ENCODE results near the gene ASTN2. TPM values are rescaled to one million over a fixed set of nuclear protein-coding genes. Genes with fewer than 3 reads are reported as not detected.

Gene ASTN2
- total RNA-seq, 1 experiment from 2014 or later = 7.4 TPM

DNA sequence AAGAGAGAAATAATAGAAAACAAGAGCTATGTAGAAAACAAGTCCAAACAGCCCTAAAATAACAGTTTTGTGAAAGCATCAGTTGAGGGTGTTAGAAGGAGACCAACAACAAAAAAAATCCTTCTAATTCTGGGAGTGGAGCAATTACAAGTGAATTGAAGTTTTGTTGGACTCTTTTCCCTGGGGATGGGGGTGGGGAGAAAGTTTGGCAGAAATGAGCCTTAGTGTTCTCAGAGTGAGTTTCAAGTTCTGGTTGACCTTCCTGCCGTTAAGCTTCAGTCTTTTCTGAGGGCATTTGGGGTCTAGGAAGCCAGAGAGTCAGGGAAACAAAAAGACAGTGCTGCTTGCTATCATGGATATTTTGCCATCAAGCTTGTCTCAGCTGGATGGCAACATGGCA, 834.0 kb downstream of the ASTN2 start:
- H3K36me3 ChIP-seq (replicated peaks; ENCODE audit: control insufficient read depth, insufficient read depth, low read length) = no peaks in the 10 kb centered on the region

DNA sequence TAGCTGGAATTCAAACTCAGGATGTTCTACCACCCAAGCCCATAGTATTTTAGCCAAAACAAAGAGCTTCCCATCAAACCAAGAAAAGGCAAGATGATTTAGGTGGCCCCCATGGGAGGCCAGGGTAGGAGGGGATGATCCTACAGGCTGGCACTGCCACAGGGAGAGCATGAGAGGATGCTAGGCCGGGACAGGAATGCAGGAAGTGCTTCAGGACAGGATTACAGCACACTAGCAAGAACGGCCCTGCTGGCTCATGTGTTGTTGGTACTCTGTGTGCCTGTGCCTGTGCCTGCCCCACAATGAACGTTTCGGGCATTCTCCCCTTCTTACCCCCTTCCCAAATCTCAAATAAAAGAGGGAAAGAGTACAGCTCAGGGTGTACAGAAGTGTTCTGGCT, 838.5 kb downstream of the ASTN2 start:
- Histone ChIP-seq H3K27me3 (ENCODE audit: control insufficient read depth, insufficient read depth, low read length) (no peaks in the 10 kb centered on the region), H3K4me3 (ENCODE audit: insufficient read depth, low read depth, low read length) (no peak overlapping the region), H3K36me3 (replicated peaks; ENCODE audit: control insufficient read depth, insufficient read depth, low read length) (no peaks in the 10 kb centered on the region)
- no peak for DNase-seq

More for the DNA sequence above, 834.0 kb downstream of the ASTN2 start:
- H3K4me3 ChIP-seq (ENCODE audit: insufficient read depth, low read depth, low read length) = no peak overlapping the region
- H3K27me3 ChIP-seq (ENCODE audit: control insufficient read depth, insufficient read depth, low read length) = no peaks in the 10 kb centered on the region
- no peak for DNase-seq

DNA sequence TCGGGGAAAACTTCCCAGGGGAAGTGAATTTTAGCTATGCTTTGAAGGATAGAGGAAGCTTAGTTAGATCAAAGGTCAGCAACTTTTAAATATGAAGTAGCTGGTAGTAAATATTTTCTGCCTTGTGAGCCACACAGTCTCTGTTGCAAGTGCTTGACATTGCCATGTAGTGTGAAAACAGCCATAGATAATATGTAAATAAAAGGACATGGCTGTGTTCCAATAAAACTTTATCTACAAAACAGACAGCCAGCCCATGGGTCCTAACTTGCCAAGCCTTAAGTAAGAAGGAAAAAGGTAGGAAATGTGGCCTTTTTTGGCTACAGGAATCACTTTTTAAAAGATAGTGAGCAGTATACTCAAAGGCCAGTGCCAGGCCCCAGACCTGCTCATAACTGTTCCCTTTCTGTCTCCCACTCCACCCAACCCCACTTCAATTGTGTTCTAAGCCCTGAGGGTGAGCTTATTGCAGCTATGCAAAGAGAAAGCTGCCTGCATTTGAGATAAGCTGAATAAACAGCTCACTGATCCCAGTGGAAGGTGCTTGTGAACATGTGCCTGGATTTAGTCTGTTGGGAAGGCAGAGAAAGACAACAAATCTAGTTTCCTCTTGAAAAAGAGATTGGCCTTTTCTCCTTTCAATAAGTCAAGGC, 840.7 kb downstream of the ASTN2 start:
- Histone ChIP-seq H3K27me3 (ENCODE audit: control insufficient read depth, insufficient read depth, low read length) (no peaks in the 10 kb centered on the region), H3K36me3 (replicated peaks; ENCODE audit: control insufficient read depth, insufficient read depth, low read length) (no peaks in the 10 kb centered on the region), H3K4me3 (ENCODE audit: insufficient read depth, low read depth, low read length) (no peak overlapping the region)
- no peak for DNase-seq

DNA sequence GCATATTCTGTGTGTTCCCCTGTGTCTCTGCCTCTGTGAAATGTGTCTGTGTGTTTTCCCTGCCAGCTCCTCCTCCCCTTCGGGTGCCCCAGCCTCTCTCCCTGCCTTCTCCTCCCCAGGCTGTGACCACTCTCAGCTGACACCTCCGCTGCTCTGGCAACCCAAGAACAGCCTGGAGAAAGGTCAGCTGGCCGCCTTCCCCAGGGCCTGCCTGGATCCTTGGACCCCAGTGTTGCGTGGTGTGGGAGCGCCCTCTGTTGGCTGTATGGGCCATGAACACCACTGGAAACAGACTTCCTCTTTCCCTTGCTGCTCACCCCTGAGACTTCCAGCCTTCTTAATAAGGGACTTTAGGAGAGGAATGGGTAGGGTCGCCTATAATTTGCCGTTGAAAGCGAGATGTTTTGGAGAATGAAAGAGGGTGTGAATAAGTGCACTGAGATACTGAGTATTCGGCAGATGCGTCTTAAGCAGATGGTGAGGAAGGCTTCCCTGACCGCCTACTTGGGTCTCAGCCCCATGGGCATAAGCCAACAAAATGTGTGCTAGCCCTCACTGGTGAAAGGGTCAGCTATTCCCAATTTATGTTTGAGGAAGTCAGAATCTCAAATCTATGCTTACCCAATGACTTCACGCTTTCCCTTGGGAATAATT, 842.6 kb downstream of the ASTN2 start:
- H3K36me3 ChIP-seq (replicated peaks; ENCODE audit: control insufficient read depth, insufficient read depth, low read length) = no peaks in the 10 kb centered on the region
- H3K4me3 ChIP-seq (ENCODE audit: insufficient read depth, low read depth, low read length) = no peak overlapping the region
- H3K27me3 ChIP-seq (ENCODE audit: control insufficient read depth, insufficient read depth, low read length) = no peaks in the 10 kb centered on the region
- DNase-seq = peak; percentile 88

DNA sequence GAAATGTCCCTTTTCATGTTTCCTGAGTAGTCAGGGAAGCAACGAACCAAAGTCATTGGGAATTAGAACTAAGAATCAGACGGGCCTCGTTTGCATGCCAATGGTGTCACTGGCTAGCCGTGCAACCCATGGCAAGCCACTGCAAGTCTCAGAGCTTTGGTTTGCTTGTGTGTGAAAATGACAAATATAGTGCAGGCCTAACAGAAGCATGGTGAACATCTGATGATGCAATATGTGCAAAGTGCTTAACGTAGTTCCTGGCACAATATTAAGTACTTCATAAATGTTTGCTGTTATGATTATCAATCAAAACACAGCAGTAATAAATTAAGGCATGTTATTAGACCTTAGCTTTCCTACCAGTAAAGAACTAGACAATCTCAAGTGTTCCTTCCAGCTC, 845.7 kb downstream of the ASTN2 start:
- no peak for DNase-seq
- Histone ChIP-seq H3K36me3 (replicated peaks; ENCODE audit: control insufficient read depth, insufficient read depth, low read length) (no peaks in the 10 kb centered on the region), H3K27me3 (ENCODE audit: control insufficient read depth, insufficient read depth, low read length) (no peaks in the 10 kb centered on the region), H3K4me3 (ENCODE audit: insufficient read depth, low read depth, low read length) (no peak overlapping the region)

DNA sequence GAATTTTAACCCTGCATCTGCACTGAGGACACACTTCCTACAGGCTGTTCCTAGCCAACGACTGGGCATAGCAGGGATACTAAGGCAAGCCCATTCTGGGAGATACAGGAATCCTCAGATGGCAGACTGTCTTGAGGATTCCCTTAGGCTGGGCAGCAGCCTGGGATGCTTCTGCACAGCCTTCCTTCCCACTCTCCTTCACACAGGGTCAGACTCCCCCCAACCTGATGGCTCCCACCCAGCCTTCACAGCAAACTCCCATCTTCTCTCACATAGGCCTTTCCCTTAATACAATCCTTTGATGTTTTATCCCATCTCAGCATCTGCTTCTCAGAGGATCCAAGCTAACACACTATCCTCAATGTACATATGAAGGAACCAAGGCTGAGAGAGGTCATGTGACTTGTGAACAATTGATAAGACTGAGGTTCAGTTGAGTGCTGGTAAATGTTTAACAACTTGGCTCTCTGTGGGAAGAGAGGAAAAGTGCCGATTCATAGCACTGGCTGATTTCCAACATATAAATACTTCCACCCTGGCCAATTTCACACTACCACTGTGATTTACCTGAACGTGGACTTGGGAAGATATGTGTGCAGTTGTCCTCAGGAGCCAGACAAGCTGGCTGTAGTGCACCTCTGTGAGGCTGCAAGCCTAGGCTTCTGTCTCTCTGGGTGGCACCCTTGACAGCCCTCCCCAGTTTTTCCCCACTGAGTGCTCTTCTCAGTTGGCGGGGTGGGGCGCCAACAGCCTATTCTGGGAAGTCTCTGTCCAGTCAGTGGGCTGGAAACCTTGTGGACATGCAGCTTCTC, 848.0 kb downstream of the ASTN2 start:
- Histone ChIP-seq H3K36me3 (replicated peaks; ENCODE audit: control insufficient read depth, insufficient read depth, low read length) (no peaks in the 10 kb centered on the region), H3K27me3 (ENCODE audit: control insufficient read depth, insufficient read depth, low read length) (no peaks in the 10 kb centered on the region), H3K4me3 (ENCODE audit: insufficient read depth, low read depth, low read length) (no peak overlapping the region)
- DNase-seq = no peak

DNA sequence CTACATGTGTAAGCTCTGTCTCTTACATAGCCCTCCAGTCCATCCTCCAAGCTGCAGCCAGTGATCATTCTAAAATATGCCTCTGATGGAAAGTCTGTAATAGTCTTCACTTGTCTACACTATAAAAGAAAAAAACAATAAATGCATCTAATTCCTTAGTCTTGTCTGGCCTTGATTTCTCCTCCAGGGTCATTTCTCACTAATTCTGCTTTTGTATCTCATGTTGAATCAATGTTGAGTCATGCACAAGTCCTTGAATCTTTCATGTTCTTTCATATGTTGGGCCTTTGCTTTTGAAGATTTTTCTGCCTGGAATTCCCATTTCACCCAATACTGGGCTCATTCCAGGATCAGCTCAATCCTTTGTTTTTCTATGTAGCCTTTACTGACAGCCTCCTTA, 848.9 kb downstream of the ASTN2 start:
- no peak for DNase-seq
- Histone ChIP-seq H3K4me3 (ENCODE audit: insufficient read depth, low read depth, low read length) (no peak overlapping the region), H3K36me3 (replicated peaks; ENCODE audit: control insufficient read depth, insufficient read depth, low read length) (no peaks in the 10 kb centered on the region), H3K27me3 (ENCODE audit: control insufficient read depth, insufficient read depth, low read length) (no peaks in the 10 kb centered on the region)

DNA sequence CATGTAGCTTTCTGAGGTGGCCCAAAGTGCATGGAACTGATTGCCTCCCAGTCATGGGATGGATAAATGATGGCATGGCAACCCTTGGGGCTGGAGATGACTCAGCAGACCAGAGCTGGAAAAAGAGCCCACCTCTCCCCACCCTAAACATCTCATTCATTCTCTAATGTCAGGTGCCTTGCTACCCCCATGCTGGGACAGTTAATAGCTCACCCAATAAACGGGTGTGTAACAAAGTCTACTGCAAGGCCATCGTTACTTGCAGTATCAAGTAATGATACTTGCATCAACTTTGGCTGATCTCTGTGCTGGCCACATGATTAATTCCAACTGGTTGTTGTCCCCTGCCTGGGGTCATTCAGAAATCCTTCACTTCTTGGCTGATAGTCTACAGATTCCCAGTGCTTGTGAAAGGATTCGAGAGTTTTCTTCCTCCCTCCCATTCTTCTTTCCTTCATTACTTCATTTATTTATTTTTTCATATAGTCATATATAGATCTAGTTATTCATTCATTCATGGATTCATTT, 850.5 kb downstream of the ASTN2 start:
- no peak overlapping the region for H3K4me3 ChIP-seq (ENCODE audit: insufficient read depth, low read depth, low read length)
- no peaks in the 10 kb centered on the region for H3K36me3 ChIP-seq (replicated peaks; ENCODE audit: control insufficient read depth, insufficient read depth, low read length)
- DNase-seq = no peak
- H3K27me3 ChIP-seq (ENCODE audit: control insufficient read depth, insufficient read depth, low read length) = no peaks in the 10 kb centered on the region

DNA sequence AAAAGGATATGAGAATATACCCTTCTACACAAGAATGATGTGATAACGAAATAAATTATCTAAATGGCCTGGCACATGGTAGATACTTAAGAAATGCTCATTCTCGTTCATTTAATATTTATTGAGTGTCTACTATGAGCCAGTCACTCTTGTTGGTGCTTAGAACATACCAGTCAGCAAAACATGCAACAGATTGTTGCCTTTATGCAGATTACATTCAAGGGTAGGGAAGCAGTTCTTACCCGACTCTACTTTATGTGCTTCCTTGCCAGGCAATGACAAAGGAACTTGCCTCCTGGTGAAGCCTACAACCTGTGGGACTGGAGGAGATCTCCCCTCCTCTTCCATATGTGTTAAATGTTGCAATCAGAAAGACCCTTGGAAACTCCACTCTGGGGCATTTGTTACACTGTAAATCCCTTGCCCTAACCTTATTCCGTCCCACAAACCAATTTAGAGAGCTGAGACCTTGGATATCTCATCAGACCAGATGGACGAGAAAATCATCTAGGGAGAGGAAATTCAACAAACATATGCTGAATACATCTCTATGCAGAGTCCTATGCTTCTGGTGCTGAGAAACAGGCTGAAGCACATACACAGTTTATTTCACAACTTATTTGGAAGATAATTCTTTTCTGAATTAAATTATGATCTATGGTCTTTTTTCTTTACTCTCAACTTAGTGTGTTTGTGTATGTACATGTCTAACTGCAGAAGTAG, 855.9 kb downstream of the ASTN2 start:
- no peak overlapping the region for H3K4me3 ChIP-seq (ENCODE audit: insufficient read depth, low read depth, low read length)
- H3K27me3 ChIP-seq (ENCODE audit: control insufficient read depth, insufficient read depth, low read length) = no peaks in the 10 kb centered on the region
- no peaks in the 10 kb centered on the region for H3K36me3 ChIP-seq (replicated peaks; ENCODE audit: control insufficient read depth, insufficient read depth, low read length)
- DNase-seq = no peak

DNA sequence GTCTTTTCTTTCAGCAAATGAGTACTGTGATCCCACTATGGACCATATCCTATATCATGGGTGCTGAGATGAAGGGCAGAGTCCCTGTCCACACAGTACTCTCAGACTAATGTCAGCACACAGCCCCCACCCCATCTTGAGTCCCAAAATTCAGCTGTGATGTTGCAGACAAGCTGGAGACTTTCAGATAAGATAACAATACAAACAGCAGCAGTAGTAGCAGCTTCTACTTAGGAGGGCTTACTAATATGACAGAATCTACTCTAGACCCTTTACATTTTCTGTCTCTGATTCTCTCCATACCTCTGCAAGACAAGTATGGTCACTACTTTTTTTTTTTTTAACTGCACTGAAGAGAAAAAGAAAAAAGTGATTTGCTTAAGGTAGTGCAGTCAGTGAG, 856.8 kb downstream of the ASTN2 start:
- Histone ChIP-seq H3K36me3 (replicated peaks; ENCODE audit: control insufficient read depth, insufficient read depth, low read length) (no peaks in the 10 kb centered on the region), H3K4me3 (ENCODE audit: insufficient read depth, low read depth, low read length) (no peak overlapping the region), H3K27me3 (ENCODE audit: control insufficient read depth, insufficient read depth, low read length) (no peaks in the 10 kb centered on the region)
- DNase-seq = no peak

DNA sequence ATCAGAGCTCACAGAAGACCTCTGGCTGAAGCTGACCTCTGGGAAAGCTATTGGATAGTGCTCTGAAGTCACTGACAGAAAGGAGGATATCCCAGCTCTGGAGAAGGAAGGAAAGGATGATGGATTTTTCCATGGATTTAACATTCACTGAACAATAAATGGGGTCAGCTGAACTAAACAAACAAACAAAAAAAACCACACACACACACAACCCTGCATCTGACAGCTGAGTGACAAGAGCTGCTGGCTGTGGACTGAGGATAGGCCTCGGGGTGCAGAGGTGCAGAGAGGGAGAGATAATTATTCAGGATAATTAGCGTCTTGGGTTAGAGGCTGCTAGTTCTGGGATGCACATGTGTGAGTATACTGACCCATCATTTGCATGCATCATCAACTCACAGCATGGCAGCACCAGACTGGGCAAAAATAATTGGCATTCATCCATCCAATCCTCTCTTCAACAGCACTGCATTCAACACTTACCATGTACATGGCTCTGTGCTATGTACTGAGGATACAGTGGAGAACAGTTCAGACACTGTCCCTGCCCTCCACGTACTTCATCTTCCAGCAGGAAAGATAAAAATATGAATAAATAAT, 859.2 kb downstream of the ASTN2 start:
- Histone ChIP-seq H3K27me3 (ENCODE audit: control insufficient read depth, insufficient read depth, low read length) (no peaks in the 10 kb centered on the region), H3K4me3 (ENCODE audit: insufficient read depth, low read depth, low read length) (no peak overlapping the region), H3K36me3 (replicated peaks; ENCODE audit: control insufficient read depth, insufficient read depth, low read length) (no peaks in the 10 kb centered on the region)
- DNase-seq = no peak

DNA sequence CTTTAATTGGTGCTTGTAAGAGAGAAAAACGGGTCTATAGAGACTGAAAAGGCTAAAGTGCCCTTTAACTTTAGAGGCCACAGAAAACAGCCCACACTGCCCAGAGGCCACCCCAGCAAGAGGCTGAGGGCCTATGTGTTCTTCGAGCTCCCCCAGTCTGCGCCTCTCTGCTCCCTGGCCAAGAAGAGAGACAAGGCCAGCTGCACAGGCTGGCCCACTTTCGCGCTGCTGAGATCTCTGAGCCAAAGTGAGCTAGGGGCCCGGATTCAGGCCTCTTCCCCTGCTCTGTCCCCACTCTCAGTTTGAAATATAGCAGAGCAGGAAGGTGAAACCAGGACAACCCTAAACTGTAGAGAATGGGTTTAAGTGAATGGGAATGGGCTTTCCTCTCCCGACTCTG, 859.7 kb downstream of the ASTN2 start:
- no peak for DNase-seq
- Histone ChIP-seq H3K4me3 (ENCODE audit: insufficient read depth, low read depth, low read length) (no peak overlapping the region), H3K36me3 (replicated peaks; ENCODE audit: control insufficient read depth, insufficient read depth, low read length) (no peaks in the 10 kb centered on the region), H3K27me3 (ENCODE audit: control insufficient read depth, insufficient read depth, low read length) (no peaks in the 10 kb centered on the region)

DNA sequence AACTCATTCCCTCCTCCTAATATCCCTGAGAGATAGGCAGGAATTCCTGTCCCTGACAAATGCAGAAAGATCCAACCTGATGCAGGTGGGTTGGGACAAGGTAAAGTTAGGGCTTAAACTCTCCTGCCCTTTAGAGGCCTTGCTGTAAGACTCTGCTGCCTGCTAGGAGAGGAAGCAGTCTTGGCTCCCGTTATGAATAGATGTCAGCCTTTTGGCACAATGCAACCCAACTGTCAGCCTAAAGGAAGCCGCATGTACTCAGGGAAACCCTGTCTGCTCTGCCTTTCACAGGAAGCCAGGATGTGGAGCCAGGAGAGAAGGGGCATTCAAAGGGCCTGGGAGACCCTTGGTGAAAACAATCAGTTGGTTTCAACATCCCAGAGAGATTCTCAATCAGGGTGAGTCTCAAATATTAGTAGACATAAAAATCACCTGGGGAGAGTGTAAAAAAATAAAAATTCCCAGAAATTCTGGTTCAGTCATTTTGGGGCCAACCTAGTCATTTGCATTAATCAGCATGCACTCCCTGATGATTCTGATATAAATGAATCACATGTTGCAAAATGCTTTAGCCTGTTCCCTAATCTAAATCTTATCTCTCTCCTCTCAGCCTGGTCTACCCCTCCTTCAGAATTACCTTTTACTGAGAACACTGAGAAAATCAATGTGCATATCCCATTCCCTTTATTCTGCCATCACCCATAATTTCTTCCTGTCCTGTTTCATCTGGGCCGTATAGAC, 864.0 kb downstream of the ASTN2 start:
- DNase-seq = no peak
- Histone ChIP-seq H3K36me3 (replicated peaks; ENCODE audit: control insufficient read depth, insufficient read depth, low read length) (no peaks in the 10 kb centered on the region), H3K27me3 (ENCODE audit: control insufficient read depth, insufficient read depth, low read length) (no peaks in the 10 kb centered on the region), H3K4me3 (ENCODE audit: insufficient read depth, low read depth, low read length) (no peak overlapping the region)

Measured in H7 (cell line).